NCI-H69 (cell line): ENCODE measurements around the gene PDE4A.
"Not testable (repeated sequence)": the region's sequence is repeated elsewhere in the genome, so short reads cannot be mapped to it uniquely, and the experiment has no call there.

Source experiments
- DNase-seq: peaks from one replicate; lab custom pipeline; 2025; lab: John Stamatoyannopoulos, UW

PDE4A gene

GRCh38 chr19:10462042-10462441 is 41.7 kb downstream of the PDE4A start:
- not testable (repeated sequence) for DNase-seq

- DNase-seq: no peak
Observed at GRCh38 chr19:10462557-10462956, 42.2 kb downstream of the PDE4A start.

- no peak for DNase-seq
Observed at GRCh38 chr19:10464456-10464855, 44.1 kb downstream of the PDE4A start.

GRCh38 chr19:10467104-10467706 is 46.9 kb downstream of the PDE4A start:
- no peak for DNase-seq

- no peak for DNase-seq
Observed at GRCh38 chr19:10468133-10468532, 47.8 kb downstream of the PDE4A start.

GRCh38 chr19:10471909-10472308 is 51.6 kb downstream of the PDE4A start:
- DNase-seq: peak; percentile 71

GRCh38 chr19:10473192-10473591 is 52.9 kb downstream of the PDE4A start:
- no peak for DNase-seq

- no peak for DNase-seq
Observed at GRCh38 chr19:10474962-10475451, 54.7 kb downstream of the PDE4A start.

GRCh38 chr19:10478476-10478875 is 58.1 kb downstream of the PDE4A start:
- no peak for DNase-seq

GRCh38 chr19:10478903-10479384 is 58.6 kb downstream of the PDE4A start:
- peak; percentile 77 for DNase-seq

- DNase-seq: no peak
Observed at GRCh38 chr19:10486551-10486950, 66.2 kb downstream of the PDE4A start.

GRCh38 chr19:10491472-10492047 is 71.2 kb downstream of the PDE4A start:
- DNase-seq: no peak

- no peak for DNase-seq
Observed at GRCh38 chr19:10497371-10497770, 77.0 kb downstream of the PDE4A start.

- DNase-seq: no peak
Observed at GRCh38 chr19:10499550-10500246, 79.4 kb downstream of the PDE4A start.

- no peak for DNase-seq
Observed at GRCh38 chr19:10500247-10500592, 79.9 kb downstream of the PDE4A start.

GRCh38 chr19:10501971-10502523 is 81.7 kb downstream of the PDE4A start:
- DNase-seq: peak; percentile 89

- peak; percentile 98 for DNase-seq
Observed at GRCh38 chr19:10502524-10503001, 82.2 kb downstream of the PDE4A start.

GRCh38 chr19:10503002-10503789 is 82.9 kb downstream of the PDE4A start, which contains the start of gene KEAP1:
Gene KEAP1, minus strand, starts transcription at chr19:10503356. Its CDS starts 3,323 bp downstream, at chr19:10500033.
- peak; percentile 84 for DNase-seq

- peak; percentile 82 for DNase-seq
Observed at GRCh38 chr19:10505583-10506229, 85.4 kb downstream of the PDE4A start.

- no peak for DNase-seq
Observed at GRCh38 chr19:10508036-10508435, 87.7 kb downstream of the PDE4A start.

GRCh38 chr19:10508707-10509106 is 88.4 kb downstream of the PDE4A start:
- no peak for DNase-seq
